Type B pancreatic cell (in vitro differentiated cells): ENCODE results near the gene SMIM29. TPM values are rescaled to one million over a fixed set of nuclear protein-coding genes. Genes with fewer than 3 reads are reported as not detected.
A peak's percentile ranks its signal among the peaks of the same experiment; 100 is the strongest.

Experiments used
- DNase-seq: peaks from one replicate; pipeline ENCODE4 v3.0.0; 2021; ENCODE audit warnings: mixed read lengths; ENCODE audit not compliant: unreplicated experiment; ENCODE audit errors: extremely low spot score
- H3K27ac Mint-ChIP-seq: 2 replicates; pipeline ENCODE4 v1.8.0; 2021; ENCODE audit warnings: mild to moderate bottlenecking, mixed read lengths
- H3K27me3 Mint-ChIP-seq: 2 replicates; pipeline ENCODE4 v1.8.0; 2021; ENCODE audit warnings: mixed read lengths
- H3K36me3 Mint-ChIP-seq: 2 replicates; pipeline ENCODE4 v1.8.0; 2021; ENCODE audit warnings: mixed read lengths
- H3K4me1 Mint-ChIP-seq: one replicate; pipeline ENCODE4 v1.8.0; 2021; ENCODE audit warnings: mixed read lengths; ENCODE audit not compliant: unreplicated experiment
- H3K4me3 Mint-ChIP-seq: 2 replicates; pipeline ENCODE4 v1.8.0; 2021; ENCODE audit warnings: mild to moderate bottlenecking, mixed read lengths
- H3K9me3 Mint-ChIP-seq: 2 replicates; pipeline ENCODE4 v1.8.0; 2021; ENCODE audit warnings: mixed read lengths
- total RNA-seq: library from RNA; stranded (reverse); gene quantifications from 2 replicates; pipeline ENCODE4 v1.2.1, GENCODE V29; 2021; ENCODE audit warnings: low replicate concordance
- TF ChIP-seq, protein P1 (sequence below): fragments of 200-600 bp; sonication (generic); conservative IDR thresholded peaks from 2 replicates; pipeline ENCODE4 v1.5.0; 2021; ENCODE audit warnings: antibody characterized with exemption, mild to moderate bottlenecking

Gene SMIM29
- total RNA-seq, 1 donor from 2014 or later: 16.0 TPM

DNA sequence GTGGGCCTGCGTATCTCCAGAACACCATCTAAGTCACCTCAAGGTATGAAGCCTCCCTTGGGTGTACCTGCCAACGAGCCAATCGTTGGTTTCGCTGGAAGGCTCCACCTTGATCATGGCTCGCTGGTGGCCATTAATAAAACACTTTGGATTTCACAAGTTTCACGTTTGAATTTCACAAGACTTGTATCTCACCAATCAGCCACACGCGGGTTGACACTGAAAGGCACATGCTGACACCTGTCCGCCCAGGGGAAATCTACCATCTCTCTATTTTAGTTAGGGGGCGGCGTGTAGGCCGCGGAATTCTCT is 12.7 kb downstream of the SMIM29 start:
- H3K36me3 Mint-ChIP-seq: peaks cover 3% of the 10 kb centered on the region
- peak overlapping the region; percentile 88 for H3K4me3 Mint-ChIP-seq
- peaks cover 21% of the 10 kb centered on the region for H3K4me1 Mint-ChIP-seq
- H3K9me3 Mint-ChIP-seq: no peaks in the 10 kb centered on the region
- TF ChIP-seq, protein P1, sequence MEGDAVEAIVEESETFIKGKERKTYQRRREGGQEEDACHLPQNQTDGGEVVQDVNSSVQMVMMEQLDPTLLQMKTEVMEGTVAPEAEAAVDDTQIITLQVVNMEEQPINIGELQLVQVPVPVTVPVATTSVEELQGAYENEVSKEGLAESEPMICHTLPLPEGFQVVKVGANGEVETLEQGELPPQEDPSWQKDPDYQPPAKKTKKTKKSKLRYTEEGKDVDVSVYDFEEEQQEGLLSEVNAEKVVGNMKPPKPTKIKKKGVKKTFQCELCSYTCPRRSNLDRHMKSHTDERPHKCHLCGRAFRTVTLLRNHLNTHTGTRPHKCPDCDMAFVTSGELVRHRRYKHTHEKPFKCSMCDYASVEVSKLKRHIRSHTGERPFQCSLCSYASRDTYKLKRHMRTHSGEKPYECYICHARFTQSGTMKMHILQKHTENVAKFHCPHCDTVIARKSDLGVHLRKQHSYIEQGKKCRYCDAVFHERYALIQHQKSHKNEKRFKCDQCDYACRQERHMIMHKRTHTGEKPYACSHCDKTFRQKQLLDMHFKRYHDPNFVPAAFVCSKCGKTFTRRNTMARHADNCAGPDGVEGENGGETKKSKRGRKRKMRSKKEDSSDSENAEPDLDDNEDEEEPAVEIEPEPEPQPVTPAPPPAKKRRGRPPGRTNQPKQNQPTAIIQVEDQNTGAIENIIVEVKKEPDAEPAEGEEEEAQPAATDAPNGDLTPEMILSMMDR: no peak
- no peaks in the 10 kb centered on the region for H3K27me3 Mint-ChIP-seq
- H3K27ac Mint-ChIP-seq: peak overlapping the region; percentile 99
- no peak for DNase-seq

DNA sequence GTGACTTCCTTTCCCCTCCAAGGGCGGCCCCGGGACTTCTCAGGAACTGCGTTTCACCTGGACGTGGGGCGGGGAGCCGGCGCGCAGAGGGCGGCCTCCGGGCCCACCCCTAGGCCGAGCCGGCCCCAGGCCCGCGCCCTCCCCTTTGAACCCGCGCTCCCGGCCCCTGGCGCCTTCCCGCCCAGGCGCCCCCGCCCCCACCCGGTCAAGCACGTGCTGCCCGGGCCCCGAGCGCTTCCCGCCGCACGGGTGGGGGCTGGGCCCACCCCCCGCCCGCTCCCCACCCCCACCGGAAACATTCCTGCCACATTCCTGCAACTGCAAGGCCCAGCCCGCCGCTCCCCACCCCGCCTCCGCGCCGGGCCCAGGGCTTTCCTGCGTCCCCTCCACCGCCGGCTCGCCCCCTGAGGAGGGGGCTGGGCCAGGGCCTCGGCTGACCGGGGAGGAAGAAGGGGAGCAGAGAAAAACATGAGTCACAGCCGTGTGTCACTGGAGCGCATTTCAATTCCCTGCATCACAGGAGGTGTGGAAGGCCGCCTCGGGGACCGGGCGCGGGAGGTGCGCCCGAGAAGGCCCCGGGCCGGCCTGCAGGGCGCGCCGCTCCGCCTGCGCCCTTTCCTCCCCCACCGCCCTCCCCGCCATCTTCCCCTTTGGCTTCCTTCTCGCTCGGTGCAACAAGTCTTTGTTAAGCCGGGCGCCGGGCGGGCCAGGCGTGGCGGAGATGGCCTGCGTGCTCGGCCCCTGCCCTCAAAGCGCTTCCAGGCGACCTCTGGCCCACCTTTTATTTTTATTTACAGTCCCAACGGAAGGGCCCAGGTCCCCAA is 13.3 kb downstream of the SMIM29 start:
- no peak for DNase-seq
- Mint-ChIP-seq H3K9me3 (no peaks in the 10 kb centered on the region), H3K27ac (peak overlapping the region; percentile 99), H3K27me3 (no peaks in the 10 kb centered on the region), H3K4me1 (peaks cover 21% of the 10 kb centered on the region), H3K36me3 (no peaks in the 10 kb centered on the region), H3K4me3 (peak overlapping the region; percentile 88)
- TF ChIP-seq, protein P1: no peak

DNA sequence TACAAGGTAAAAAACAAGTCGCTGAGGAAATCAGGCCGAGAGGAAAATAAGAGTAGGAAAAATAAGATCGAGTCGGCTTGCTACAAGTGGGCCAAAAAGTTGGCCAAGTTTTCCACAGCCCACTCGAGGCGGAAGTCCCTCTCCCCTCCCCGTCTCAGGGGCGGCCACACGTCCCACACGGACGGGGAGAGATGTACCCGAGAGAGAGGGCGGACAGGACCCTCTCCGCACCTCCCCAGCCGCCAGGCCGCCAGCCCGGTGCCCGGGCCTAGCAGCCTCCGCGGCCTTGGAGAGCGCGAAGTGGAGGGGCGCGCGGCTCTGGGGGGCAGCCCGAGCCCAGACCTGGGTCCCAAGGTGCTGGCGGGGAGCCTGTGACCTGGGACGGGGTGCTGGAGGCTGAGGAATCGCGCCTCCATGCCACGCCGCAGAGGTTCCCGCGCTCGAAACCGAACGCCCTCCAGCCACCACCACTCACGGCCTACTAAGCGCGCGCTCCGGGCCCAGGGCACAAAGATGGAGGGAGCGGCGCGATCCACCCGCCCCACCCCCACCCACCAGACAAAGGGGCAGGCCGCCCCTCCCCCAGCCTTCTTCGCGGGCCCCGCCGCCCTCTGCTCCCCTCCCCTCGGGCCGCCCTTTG is 14.0 kb downstream of the SMIM29 start:
- Mint-ChIP-seq H3K27ac (peak overlapping the region; percentile 84), H3K4me1 (peaks cover 25% of the 10 kb centered on the region), H3K27me3 (no peaks in the 10 kb centered on the region), H3K36me3 (no peaks in the 10 kb centered on the region), H3K9me3 (no peaks in the 10 kb centered on the region), H3K4me3 (peak overlapping the region; percentile 55)
- TF ChIP-seq, protein P1: no peak
- no peak for DNase-seq

DNA sequence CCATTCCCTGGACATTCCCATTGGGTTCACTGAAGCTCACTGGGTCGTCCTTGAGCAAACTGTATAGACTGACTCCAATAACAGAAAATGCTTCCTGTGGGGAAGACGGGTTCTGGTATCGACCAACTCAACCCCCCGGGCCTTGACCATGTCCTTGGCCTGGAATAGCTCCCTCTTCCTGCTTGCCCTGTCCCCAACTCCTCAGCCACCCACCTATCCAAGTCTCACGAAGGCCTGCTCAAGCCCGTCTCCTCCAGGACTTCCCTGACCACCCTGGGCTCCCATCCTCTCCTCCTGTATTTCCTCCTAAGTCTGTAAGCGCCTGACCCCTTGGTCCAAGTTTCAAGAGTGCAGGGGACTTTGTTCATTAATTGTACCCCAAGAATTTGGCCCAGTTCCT is 14.9 kb downstream of the SMIM29 start:
- H3K4me1 Mint-ChIP-seq: peaks cover 22% of the 10 kb centered on the region
- H3K27me3 Mint-ChIP-seq: no peaks in the 10 kb centered on the region
- no peaks in the 10 kb centered on the region for H3K9me3 Mint-ChIP-seq
- H3K4me3 Mint-ChIP-seq: peak overlapping the region; percentile 55
- H3K27ac Mint-ChIP-seq: peak overlapping the region; percentile 84
- no peaks in the 10 kb centered on the region for H3K36me3 Mint-ChIP-seq
- DNase-seq: no peak
- TF ChIP-seq, protein P1: no peak

DNA sequence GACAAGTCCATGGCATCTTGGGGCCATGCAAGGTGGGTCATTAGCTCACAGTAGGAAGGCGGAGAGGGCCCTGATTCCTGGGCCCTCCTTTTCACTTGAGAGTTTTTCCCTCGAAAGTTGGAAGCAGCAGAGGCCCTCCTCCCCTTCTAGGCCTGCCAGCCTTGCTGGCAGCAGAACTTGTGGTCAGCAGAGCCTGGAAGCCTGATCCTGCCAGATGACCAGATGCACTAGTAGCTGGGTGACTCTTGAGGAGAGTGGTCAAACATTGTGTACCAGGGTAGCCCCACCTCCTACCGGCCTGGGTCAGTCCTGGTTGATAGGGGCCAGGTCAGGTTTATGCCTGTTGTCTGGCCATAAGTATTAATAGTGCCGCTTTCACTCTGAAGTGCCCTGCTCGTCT is 15.9 kb downstream of the SMIM29 start:
- TF ChIP-seq, protein P1: no peak
- no peaks in the 10 kb centered on the region for H3K36me3 Mint-ChIP-seq
- peak overlapping the region; percentile 41 for H3K27ac Mint-ChIP-seq
- no peaks in the 10 kb centered on the region for H3K27me3 Mint-ChIP-seq
- no peak overlapping the region for H3K4me3 Mint-ChIP-seq
- no peak for DNase-seq
- H3K9me3 Mint-ChIP-seq: no peaks in the 10 kb centered on the region
- peaks cover 15% of the 10 kb centered on the region for H3K4me1 Mint-ChIP-seq
